NCI-H748 treated with DMSO at 0.1 percent for 48 hours (cell line): ENCODE measurements around the gene PCYOX1L.
"Not testable (repeated sequence)": the region's sequence is repeated elsewhere in the genome, so short reads cannot be mapped to it uniquely, and the experiment has no call there.

Source experiments
- DNase-seq: peaks from one replicate; lab custom pipeline; 2025; lab: John Stamatoyannopoulos, UW

The PCYOX1L gene

DNA sequence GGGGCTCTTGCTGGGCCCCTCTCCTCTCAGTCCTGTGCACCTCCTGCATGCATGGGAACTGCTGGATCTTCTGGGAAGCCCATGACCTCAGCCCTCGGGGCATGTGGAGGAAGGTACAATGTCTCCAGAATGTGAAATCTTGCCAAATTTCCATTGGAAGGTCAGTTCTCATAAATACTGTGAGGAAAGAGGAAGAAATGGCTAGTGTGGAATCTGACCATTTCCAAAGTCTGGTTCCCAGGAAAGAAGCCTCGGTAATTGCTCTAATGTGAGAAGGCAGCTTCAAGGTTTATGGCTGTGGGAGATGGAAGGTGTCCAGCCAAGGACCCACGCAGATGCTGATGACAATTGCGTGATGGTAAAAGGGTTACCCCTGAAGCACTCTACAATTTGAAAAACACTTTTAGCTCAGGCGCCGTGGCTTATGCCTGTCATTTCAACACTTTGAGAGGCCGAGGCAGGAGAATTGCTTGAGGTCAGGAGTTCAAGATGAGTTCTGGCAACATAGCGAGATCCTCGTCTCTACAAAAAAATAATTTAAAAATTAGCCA is 29.3 kb downstream of the PCYOX1L start:
- DNase-seq: no peak

DNA sequence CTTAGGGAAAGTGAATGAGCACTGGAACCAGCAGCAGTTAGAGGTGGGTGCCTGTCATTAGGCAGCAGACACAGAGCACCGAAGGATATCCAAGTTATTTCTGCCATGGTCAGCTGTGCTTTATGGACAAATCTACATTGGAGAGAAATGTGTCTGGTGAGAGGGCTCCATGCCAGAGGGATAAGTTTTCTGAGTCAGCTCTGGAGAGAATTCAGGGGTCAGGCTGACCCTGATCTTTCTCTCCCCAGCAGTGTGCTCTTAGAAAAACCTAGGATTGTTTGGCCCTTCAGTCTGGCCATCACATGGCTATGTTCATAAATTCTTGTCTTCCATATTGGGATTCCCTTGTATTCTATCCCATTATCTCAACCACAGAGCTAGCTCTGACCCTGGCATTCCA is 30.1 kb downstream of the PCYOX1L start:
- DNase-seq: no peak

DNA sequence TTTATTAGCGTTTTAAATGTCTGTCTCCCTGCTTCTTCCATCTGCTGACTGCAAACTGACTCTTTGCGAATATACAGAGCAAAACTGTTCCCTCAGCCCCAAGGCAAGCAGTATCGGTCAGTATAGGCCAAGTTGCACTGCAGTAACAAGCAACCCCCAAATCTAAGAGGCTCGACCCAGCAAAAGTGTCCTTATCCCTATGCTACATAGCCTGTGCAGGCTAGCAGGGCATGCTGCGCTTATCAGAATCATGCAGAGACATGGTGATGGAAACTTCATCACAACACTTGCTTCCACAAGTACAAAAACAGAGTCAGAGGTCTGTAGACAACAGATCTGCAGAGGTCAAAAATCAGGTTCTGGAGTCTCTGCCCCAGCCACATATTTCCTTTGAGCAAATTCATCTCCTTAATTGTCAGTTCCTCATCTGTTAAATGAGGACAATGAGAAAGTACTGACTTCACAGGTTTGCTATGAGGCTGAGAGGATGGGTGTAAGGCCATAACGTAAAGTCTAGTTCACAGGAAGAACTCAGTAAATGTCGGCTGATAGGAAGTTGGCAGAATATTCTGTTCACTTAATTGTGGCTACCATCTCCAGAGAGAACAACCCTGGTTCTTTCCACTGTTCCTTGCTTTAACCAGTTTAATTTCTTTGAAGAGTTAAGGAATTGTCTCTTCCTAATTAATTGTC is 30.8 kb downstream of the PCYOX1L start:
- DNase-seq: no peak

DNA sequence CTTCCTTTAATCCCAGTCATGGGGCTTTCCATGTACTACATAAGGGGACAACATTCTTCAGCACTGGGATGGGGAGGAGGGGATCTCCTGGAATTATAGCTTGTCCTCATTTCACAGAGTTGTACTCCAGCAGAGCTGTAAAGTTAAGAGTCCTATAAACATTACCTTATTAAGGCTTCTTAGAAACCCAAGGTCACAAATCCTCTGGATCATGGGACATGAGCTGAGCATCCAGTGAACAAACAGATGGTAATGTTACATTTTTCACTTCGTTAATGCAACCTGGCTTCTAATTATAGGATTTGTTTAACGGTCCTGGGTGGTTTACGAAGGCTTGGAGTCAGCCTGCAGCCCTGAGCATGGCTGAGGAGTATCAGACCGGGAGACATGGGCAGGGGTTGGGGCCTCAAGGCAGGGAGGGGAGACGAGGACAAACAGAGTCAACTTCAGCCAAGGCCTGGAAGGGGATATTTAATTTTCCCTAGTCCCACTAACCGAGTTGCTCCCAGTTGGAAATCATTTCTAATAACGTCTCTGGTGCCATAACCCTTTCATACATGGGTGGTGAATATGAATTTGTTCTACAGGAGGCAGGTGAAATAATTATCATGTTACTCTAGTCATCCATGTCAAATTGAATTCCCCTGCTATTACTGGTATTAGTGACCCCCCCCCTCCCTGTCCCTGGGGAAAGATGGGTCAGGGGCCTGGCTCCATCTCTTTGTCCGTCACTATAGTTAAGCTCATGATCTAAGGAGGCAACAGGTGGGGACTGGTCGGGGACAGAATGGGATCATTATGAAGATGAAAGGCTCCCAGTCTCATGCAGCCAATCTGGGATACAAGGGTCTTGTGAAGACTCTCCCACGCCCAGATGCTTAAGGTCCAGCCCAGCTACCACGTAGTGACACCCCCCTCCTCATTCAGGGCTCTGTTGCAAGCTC is 32.0 kb downstream of the PCYOX1L start:
- no peak for DNase-seq

DNA sequence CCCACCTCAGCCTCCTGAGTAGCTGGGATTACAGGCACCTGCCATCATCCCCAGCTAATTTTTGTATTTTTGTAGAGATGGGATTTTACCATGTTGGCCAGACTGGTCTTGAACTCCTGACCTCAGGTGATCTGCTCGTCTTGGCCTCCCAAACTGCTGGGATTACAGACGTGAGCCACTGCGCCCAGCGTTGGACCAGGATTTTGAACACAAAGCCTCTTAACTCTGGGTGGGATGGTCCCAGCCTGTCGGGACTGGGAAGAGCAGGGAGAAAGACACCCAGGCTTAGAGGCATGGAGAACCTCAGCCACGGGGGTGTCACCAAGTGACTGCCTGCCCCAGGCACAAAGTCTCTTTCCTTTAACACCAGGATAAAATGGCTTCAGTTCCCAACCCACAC is 33.2 kb downstream of the PCYOX1L start:
- not testable (repeated sequence) for DNase-seq

DNA sequence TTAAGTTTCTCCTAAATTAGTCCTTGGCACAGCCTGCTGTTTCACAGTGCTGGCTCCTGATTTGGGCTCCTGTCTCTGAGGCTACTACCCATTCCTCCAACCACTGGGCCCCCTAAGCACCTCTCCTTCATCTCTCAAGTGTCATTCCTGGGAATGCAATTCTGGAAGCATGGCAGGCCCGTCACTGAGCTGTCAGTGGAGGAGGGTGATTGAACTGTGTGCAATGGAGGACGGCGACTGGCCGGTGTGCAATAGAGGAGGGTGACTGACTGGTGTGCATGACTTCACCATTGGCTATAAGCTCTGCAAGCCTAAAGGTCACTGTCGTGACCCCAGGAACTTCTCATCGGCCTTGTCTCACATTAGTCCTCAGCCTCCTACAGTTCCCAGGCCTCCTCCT is 33.7 kb downstream of the PCYOX1L start:
- DNase-seq: no peak

DNA sequence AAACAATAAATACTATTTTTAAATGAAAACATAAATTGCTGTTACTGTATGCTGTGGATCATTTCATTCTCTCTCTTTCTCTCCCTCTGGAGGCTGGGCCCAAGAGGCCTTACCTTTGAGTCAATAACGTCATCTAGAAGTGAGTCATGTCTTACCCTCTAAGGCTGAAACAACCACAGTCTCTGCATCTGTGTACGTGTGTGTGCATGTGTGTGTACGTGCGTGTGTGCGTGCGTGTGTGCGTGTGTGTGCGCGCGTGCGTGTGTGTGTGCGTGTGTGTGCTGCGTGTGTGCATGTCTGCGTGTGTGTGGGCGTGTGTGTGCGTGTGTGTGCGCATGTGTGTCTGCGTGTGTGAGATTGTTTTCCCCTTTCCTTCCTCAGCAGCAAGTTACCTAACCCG is 34.9 kb downstream of the PCYOX1L start:
- DNase-seq: no peak

DNA sequence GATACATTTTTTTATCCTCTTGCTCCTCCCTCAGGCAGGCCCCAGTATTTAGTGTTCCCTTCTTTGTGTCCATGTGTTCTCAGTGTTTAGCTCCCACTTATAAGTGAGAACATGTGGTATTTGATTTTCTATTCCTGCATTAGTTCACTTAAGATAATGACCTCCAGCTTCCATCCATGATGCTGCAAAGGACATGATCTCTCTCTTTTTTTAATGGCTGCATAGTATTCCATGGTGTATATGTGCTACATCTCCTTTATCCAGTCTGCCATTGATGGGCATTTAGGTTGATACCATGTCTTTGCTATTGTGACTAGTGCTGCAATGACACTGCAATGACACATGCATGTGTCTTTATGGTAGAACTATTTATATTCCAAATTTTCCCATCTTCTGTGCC is 37.1 kb downstream of the PCYOX1L start:
- not testable (repeated sequence) for DNase-seq

DNA sequence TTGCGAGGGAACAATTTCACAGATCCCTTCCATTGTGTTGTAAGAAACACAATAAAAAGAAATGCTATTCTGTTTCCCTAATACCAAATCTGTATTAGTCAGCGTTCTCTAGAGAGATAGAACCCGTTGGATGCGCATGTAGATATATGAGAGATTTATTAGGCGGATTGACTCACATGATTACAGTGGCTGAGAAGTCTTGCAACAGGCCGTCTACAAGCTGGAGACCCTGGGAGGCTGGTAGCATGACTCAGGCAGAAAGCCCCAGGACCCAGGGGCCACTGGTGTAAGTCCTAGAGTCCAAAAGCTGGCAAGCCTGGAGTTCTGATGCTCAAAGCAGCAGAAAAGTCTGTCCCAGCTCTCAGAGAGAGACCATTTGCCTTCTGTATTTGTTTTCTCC is 39.7 kb downstream of the PCYOX1L start:
- no peak for DNase-seq

DNA sequence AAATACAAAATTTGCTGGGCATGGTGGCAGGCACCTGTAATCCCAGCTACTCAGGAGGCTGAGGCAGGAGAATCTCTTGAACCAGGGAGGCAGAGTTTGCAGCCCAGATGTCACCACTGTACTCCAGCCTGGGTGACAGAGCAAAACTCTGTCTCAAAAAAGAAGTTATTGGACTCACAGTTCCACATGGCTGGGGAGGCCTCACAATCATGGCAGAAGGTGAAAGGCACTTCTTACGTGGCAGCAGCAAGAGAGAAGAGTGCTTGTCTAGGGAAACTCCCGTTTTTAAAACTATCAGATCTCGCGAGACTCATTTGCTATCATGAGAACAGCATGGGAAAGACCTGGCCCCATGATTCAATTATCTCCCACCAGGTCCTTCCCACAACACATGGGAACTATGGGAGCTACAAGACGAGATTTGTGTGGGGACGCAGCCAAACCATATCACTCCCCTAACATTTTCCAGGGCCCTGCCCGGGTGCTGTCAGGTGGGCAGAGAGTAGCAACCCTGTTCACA is 41.0 kb downstream of the PCYOX1L start:
- not testable (repeated sequence) for DNase-seq

DNA sequence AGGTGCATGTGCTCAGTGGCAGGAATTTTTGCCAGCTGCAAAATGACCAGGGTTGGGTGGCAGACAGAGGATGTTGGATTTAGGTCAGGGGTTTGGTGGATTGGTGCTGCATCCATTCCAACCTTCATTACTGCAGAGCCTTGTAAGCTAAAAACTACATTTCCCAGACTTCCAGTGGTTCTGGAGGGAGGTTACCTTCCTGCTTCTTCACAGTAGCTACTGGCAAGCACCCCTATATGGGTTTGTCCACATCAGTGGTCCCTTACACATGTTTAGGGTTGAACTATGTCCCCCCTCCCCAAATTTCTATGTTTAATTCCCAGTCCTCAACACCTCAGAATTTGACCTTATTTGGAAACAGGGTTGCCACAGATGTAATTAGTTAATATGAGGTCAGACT is 41.9 kb downstream of the PCYOX1L start:
- DNase-seq: no peak

DNA sequence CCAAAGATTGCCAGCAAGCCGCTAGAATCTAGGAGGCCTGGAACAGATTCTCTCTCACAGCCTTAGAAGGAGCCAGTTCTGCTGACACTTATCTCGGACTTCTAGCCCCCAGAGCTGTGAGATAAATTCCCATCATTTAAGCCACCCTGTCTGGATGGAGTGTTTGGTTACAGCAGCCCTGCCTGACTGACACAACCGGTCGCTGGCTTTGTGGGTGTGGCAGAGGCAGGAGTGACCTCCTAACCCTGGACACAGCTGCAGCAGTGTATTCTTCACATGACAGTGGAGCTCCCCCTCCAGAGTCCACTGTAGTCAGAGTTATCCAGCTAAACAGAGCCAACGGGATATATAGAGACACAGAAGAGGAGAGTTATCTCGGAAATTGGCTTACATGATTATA is 42.5 kb downstream of the PCYOX1L start:
- DNase-seq: no peak

DNA sequence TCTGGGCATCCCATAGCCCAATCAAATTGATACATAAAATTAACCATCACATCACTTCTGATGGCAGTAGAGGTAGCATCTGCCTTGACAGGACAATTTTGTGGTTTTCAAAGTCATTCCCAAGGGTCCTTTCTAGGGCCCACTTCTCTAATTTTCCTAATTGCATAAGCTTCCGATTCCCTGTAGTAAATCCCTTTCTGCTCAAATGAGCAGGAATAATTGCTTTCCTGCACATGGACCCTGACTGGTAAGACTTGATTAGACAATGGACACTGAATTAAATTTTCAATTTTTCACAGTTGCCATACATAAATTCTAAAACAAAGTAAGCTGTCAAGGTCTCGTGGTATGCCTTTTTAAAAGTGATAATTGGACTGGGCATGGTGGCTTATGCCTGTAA is 43.2 kb downstream of the PCYOX1L start:
- DNase-seq: no peak

DNA sequence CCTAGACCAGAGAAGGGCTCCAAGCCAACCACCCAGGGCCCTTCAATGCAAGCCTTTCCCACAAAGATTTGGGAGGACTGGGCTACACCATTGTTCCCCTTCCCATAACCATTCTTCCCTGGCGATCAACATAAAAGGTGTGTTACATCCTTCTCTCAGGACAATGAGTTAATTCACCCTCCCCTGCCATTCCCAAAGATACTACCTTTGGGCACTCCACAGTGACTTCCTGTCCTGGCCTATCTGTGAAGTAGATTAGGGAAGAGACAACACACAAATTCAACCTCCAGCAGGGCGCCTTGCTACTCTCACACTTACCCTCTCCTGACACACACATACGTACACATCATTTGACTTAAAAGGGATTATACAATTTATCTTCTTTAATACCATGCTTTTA is 44.4 kb downstream of the PCYOX1L start:
- DNase-seq: no peak

DNA sequence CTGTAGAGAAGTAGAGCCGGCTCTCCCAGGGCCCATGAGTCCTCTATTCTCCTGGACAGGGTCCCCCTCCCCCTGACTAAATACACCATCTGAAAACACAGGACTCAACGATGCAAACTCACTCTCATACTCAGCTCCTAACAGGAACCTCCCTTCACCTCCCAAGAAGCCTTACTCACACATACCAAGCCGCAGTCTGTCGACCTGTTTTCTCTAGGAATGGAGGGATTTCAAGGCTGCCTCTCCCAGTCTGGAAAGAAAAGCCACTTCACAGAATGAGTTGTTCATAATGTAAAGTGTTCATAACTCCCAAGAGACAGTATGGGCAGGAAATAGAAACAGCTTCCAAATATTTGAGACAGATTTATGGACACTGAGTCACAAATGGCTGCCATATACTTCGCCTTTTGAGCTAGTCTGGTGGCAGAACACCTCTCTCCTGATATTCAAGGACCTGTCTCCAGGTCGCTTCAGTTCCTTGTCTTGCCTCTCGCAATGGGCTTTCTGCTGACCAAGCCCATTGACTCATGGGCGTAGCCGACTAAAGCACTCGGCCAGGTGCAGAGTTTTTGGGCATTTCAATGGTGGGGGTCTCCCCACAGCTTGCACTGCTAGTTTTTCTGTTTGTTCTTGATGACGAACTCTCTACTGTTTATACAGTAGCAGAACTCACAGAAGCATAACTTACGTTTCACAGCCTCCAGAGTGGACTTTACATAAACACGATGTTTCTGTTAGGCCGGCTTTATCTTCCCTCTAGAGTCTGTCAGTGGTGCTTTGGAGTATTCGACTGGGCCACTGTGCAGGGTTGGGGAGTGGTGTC is 46.3 kb downstream of the PCYOX1L start:
- DNase-seq: no peak

DNA sequence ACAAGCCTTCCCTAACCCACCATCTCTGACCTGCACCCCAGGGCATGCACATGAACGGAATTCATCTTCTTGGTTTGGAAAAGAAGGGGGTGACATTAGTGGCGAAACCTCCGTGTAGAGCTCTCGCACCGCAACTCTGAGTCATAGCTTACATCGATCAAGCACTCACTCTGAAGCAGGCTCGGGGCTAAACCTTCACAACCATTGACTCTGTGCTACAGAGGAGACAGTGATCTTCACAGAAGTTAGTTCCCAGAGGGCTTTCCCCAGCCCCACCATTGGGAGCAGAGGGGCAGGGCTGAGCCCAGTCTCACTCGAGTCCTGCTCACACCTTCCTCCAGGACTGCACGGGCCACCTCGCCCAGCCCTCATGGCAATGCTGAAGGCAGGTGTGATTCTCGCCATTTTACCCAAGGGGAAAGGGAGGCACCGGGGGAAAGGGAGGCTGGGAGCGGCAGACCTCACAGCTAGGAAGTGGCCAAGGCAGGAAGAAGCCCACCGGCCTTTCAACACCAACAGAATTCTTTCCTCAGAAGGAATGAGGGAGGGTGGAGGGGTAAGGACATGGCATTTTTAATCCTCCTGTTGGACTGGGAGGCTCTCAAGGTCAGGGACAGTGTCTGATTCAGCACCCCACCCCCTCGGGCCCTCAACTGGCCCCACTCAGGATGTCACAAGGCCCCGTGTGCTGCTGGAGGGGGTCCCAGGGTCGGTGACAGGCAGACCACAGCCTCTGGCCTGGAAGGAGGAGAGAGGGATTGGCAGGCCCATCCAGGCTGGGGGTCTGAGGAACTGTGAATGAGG is 47.1 kb downstream of the PCYOX1L start:
- no peak for DNase-seq

DNA sequence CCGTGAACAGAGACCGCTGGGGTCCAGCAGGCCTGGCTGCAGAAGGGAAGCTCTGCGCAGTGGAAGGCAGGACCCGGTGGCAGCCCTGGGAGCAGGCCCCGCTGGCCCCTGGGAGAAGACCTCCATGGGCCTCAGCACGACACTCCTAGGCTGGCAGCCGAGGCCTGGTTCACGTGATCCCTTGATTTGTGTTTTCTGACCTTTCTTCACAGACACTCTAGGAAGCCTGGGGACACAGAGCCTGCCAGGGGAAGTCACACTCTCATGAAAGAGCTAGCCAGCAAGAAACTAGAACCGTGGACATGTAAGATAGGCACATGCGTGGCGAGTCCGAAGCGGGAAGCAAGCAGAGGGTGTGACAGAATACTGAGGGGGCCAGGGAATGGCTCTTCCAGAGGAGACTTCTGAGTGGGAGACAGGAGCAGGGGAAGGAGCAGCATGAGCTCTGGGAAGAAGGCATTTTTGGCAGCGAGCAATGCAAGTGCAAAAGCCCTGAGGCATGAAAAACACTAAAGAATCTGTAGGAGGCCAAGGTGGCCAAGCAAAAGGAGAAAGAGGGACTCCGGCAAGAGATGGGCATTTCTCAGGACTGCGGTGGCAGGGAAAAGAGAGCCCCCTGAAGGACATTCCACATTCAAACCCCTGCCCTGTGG is 47.8 kb downstream of the PCYOX1L start:
- DNase-seq: no peak

DNA sequence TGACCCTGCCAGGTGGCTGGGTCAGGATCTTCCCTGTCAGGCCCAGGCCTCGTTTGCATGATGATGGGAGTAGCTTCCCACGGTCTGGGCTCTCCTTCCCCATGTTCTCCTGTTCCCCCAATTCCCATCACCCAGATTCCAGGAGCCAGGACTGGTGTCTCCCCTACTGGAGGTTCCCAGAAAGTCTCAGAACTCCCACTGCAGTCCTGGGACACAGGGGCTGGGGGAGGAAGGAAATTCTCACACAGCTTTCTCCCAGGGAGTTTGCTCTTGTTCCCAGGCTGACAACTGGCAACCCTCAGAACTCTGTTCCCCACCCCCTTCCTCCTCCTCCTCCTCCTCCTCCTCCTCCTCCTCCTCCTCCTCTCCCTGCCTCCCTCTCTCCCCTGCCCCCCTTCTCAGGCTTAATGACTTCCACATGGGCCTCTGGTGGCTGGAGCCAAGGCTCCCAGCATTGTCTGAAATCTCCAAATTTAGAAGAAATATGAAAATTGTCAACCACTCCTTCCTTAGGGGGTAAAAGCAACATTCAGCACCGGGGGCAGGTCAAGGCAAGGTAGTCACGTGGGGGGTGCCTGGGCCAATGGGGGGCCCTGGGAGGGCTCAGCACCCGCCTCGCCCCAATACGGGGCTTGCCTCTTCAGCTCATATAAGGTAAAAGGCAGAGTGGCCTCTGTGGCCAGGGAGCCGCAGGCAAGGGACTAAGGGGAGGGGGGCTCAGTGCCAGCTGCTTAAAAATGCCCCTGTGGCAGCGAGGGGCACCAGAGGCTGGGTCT is 48.5 kb downstream of the PCYOX1L start:
- DNase-seq: no peak

DNA sequence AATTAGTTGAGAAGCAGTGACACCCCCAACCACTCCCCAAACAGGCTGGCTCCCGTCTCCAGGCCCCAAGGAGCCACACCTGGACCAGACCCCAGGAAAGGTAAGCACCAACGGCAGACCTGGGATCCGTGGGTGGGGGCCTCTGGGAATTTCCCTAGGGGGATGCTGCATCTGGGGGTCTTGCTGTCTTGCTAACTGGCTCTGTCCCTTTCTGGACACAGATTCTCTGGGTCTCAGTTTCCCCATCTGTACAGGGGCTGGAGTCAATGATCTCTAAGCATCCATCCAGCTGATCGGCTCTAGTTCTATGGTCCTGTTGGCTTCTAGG is 49.1 kb downstream of the PCYOX1L start:
- no peak for DNase-seq
